ENCODE data around the gene LUC7L2.
A peak's percentile ranks its signal among the peaks of the same experiment; 100 is the strongest.
"Not testable (repeated sequence)": the region's sequence is repeated elsewhere in the genome, so short reads cannot be mapped to it uniquely, and the experiment has no call there.

The LUC7L2 gene, protein sequence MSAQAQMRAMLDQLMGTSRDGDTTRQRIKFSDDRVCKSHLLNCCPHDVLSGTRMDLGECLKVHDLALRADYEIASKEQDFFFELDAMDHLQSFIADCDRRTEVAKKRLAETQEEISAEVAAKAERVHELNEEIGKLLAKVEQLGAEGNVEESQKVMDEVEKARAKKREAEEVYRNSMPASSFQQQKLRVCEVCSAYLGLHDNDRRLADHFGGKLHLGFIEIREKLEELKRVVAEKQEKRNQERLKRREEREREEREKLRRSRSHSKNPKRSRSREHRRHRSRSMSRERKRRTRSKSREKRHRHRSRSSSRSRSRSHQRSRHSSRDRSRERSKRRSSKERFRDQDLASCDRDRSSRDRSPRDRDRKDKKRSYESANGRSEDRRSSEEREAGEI

DNA sequence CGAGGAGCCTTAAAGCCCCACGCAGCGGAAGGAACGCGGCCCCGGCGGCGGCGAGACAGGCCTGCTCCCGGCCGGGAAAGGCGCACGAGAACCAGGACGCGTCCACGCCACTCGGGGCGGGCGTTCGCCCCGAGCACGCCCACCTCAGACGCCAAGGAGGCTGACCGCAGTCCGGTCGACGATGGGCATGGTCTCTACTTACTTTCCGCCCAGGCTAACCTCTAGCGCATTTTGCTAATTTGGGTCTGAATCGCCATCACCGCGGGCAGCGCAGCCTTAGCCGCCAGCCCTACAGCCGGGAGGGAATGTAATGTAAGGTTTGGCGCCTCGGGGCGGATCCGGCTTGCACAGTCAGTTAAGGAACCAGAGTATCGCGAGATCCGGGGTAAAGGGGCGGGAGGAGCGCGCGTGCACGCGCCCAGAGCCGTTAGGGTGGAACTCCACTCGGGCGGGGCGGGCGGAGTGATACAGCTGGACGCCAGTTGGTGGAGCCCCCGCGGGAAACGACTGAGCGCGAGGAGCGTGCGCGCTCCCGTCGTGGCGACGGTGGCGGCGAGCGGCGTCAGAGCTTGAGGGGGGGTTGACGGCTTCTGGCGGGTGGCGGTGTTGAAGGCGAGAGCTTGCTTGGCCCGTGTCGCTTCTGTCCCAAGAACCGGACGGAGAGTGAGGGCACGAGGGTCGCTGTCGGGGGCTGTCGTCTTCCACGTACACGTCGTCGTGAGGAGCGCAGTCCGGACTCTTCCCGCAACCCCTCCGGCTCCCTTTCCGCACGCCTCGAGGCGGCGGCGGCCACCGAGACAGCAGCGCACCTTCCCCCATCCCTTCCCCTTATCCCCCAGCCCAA lies at the start of gene LUC7L2:
Gene LUC7L2 (plus strand): TSS at position 529 of the 844 bp plus-strand sequence. CDS start 368 bp downstream, outside the sequence.
- peak; percentile 97 for DNase-seq (ENCODE audit: low spot score)

GRCh38 chr7:139317939-139318505 lies 41.7 kb upstream of the LUC7L2 start:
- DNase-seq (ENCODE audit: low spot score) = no peak

GRCh38 chr7:139321071-139321745 lies 38.5 kb upstream of the LUC7L2 start:
- DNase-seq (ENCODE audit: low spot score) = no peak

GRCh38 chr7:139324709-139325108 lies 35.0 kb upstream of the LUC7L2 start:
- DNase-seq (ENCODE audit: low spot score) = not testable (repeated sequence)

DNA sequence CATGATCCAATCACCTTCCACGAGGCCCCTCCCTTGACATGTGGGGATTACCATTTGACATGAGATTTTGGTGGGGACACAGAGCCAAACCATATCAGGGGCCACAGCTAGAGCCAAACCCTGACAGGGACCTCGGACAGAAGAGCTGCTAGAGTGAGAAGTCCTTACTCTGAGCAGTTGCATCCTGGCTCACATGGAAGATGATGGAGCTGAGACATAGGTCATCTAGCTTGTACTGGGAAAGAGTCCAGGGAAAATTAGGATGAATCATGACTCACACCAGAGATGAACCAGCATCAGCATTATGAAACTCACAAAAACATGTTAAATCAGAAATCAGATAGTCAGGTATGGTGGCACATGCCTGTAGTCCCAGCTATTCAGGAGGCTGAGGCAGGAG lies 31.3 kb upstream of the LUC7L2 start:
- peak; percentile 5 for DNase-seq (ENCODE audit: low spot score)

DNA sequence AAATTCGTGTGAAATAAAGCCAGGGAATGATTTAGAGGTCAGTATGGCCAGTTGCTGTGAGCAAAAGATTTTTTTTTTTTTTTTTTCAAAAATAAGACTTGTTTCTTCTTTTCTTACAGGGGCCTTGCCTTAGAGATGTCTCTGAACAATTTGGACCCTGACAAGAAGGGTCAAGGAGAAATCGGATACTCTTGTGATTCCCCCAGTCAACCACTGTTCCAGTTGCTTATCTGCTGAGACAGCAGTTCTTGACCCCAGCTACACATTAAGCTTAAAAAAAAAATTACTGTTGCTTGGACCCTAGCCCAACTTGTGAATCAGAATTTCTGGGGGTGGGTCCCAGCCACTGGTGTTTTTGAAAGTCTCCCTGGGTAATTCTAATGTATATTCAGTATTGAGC lies 30.6 kb upstream of the LUC7L2 start:
- DNase-seq (ENCODE audit: low spot score) = no peak

GRCh38 chr7:139330333-139331030 lies 29.2 kb upstream of the LUC7L2 start:
- DNase-seq (ENCODE audit: low spot score) = peak; percentile 10

DNA sequence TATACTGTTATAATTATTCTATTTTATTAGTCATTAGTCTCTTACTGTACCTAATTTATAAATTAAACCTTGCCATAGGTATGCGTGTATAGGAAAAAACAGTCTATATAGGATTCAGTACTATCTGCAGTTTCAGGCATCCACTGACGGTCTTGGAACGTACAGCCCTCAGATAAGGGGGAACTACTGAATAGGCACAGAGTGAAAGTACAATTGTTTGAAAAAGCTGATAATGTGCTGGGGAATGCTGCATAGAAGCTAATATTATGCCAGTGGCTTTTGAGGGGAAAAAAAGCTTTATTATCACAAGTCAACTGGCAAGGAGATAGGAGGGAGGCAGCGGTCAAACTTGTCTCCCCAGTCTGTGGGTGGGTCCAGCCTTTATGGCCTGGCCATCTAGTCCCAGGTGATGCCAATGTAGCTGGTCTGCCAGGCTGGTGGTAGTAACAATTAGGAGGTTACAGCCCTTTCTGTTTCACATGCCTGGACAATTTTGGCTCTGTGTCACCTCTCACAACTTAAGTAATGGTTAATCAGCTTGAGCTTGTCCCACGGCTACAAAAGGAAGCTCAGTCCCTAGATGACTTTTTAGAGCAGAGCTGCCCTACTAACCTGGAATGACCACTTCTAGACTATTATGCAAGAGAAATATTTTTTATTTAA lies 26.9 kb upstream of the LUC7L2 start:
- DNase-seq (ENCODE audit: low spot score) = no peak

DNA sequence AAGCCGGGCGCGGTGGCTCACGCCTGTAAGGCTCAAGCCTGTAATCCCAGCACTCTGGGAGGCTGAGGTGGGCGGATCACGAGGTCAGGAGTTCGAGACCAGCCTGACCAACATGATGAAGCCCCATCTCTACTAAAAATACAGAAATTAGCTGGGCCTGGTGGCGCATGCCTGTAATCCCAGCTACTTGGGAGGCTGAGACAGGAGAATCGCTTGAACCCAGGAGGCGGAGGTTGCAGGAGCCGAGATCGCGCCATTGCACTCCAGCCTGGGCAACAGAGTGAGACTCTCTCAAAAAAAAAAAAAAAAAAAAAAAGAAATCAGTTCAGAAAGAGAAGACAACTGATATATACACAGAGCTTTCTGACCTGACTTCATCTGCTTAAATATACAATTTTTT lies 26.3 kb upstream of the LUC7L2 start:
- DNase-seq (ENCODE audit: low spot score) = not testable (repeated sequence)

GRCh38 chr7:139334399-139335150 lies 25.1 kb upstream of the LUC7L2 start:
- no peak for DNase-seq (ENCODE audit: low spot score)

- no peak for DNase-seq (ENCODE audit: low spot score)
These were observed 20.7 kb upstream of the LUC7L2 start for GRCh38 chr7:139339025-139339424.

- no peak for DNase-seq (ENCODE audit: low spot score)
These were observed 20.0 kb upstream of the LUC7L2 start for GRCh38 chr7:139339698-139340036.

- DNase-seq (ENCODE audit: low spot score) = peak; percentile 97
These were observed 19.5 kb upstream of the LUC7L2 start for GRCh38 chr7:139340037-139340807.

GRCh38 chr7:139340808-139341057 lies 19.0 kb upstream of the LUC7L2 start:
- DNase-seq (ENCODE audit: low spot score) = no peak

- peak; percentile 90 for DNase-seq (ENCODE audit: low spot score)
These were observed 18.5 kb upstream of the LUC7L2 start, which contains the start of gene FMC1 for GRCh38 chr7:139341058-139341775. FMC1 (plus strand) TSS chr7:139341337; CDS start chr7:139341385, 48 bp downstream.

- DNase-seq (ENCODE audit: low spot score) = no peak
These were observed 17.9 kb upstream of the LUC7L2 start for GRCh38 chr7:139341776-139342226.

DNA sequence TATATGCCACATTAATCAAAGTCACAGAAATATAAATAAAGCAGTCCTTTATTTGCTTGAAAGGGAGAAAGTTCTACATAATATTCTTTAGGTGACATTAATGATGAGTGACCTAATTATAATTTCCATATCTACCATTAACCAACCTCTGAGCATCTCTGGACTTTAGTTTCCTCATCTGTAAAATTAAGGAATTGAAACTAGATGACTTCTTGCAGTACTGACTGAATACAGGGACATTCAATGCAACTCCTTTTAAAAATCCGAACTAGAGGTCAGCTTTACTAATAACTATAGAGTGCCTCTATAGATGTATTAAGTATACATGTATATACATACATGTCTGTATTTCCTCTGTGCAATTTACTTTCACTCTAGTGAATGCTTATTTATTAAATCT lies 14.7 kb upstream of the LUC7L2 start:
- no peak for DNase-seq (ENCODE audit: low spot score)

GRCh38 chr7:139351027-139351426 lies 8.7 kb upstream of the LUC7L2 start:
- no peak for DNase-seq (ENCODE audit: low spot score)

- DNase-seq (ENCODE audit: low spot score) = no peak
These were observed 5.0 kb upstream of the LUC7L2 start for GRCh38 chr7:139354729-139355128.

Measured in kidney capillary endothelial cell (primary cell).